Subcutaneous abdominal adipose tissue (tissue), 5 donors: Measurements from ENCODE around the gene SNAPC2.
A peak's percentile ranks its signal among the peaks of the same experiment; 100 is the strongest.

ENCODE experiments used
- H3K27ac ChIP-seq: one replicate; pipeline ENCODE4 v1.7.0; 2013; ENCODE audit warnings: low read depth, mild to moderate bottlenecking, inconsistent platforms, low read length, moderate library complexity
- H3K27me3 ChIP-seq, 5 donors: one replicate each; pipeline ENCODE4 v1.7.0; 2013; ENCODE audit warnings: low read length in 5 of 5, inconsistent platforms in 1 of 5; ENCODE audit not compliant: control insufficient read depth in 5 of 5, insufficient read depth in 4 of 5
- H3K36me3 ChIP-seq, 5 donors: one replicate each; pipeline ENCODE4 v1.7.0; 2013; ENCODE audit warnings: low read length in 5 of 5; ENCODE audit not compliant: control insufficient read depth in 5 of 5, insufficient read depth in 5 of 5
- H3K4me1 ChIP-seq, 5 donors: one replicate each; pipeline ENCODE4 v1.7.0; 2013; ENCODE audit warnings: low read length in 5 of 5, mild to moderate bottlenecking in 3 of 5, moderate library complexity in 1 of 5; ENCODE audit not compliant: control insufficient read depth in 5 of 5, insufficient read depth in 5 of 5
- H3K4me3 ChIP-seq, 5 donors: one replicate each; pipeline ENCODE4 v1.7.0; 2013; ENCODE audit warnings: low read length in 5 of 5, low read depth in 1 of 5
- H3K9ac ChIP-seq, 5 donors: one replicate each; pipeline ENCODE4 v1.7.0; 2013; ENCODE audit warnings: low read length in 5 of 5, mild to moderate bottlenecking in 4 of 5, moderate library complexity in 3 of 5
- H3K9me3 ChIP-seq, 5 donors: one replicate each; pipeline ENCODE4 v1.7.0; 2013; ENCODE audit warnings: low read length in 5 of 5; ENCODE audit not compliant: control insufficient read depth in 5 of 5
- donor health status: healthy.
- donor health status: healthy.
- donor health status: healthy.
- donor health status: healthy.
- donor health status: healthy.

SNAPC2 gene

GRCh38 chr19:7921302-7921966, 1.3 kb downstream of the SNAPC2 start:
- Histone ChIP-seq H3K9me3 (no peaks in the 10 kb centered on the region), H3K36me3 (peaks cover 0 to 15% (median 12%) of the 10 kb centered on the region in 5 donors), H3K27me3 (peaks cover 8 to 22% (median 15%) of the 10 kb centered on the region in 5 donors), H3K27ac (peak overlapping the region; percentile 60), H3K9ac (peak overlapping the region; percentile 33 to 83 (median 70)), H3K4me3 (peak overlapping the region; percentile 71 to 94 (median 83)), H3K4me1 (peaks cover 11 to 57% (median 44%) of the 10 kb centered on the region in 5 donors)

DNA sequence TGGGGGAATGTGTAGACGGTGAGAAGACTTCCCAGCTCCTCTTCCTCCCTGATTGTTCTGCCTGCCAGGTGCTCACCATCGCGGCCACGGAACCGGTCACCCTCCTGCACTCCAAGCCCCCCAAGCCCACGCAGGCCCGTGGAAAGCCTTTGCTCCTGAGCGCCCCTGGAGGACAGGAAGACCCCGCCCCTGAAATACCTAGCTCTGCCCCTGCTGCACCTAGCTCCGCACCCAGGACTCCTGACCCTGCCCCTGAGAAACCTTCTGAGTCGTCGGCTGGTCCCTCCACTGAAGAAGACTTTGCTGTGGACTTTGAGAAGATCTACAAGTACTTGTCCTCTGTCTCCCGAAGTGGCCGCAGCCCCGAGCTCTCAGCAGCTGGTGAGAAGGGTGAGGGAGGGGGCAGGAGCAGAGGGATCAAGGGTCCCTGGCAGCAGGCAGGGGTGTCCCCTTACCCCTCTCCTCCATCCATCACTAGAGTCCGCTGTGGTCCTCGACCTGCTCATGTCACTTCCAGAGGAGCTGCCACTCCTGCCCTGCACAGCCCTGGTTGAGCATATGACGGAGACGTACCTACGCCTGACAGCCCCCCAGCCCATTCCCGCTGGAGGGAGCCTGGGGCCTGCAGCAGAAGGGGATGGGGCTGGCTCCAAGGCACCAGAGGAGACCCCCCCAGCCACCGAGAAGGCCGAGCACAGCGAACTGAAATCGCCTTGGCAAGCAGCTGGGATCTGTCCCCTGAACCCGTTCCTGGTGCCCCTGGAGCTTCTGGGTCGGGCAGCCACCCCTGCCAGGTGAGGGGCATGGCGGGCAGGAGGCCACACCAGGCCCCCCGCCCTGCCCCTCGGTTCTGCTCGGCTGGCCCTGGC, 2.1 kb downstream of the SNAPC2 start:
- peaks cover 4 to 18% (median 12%) of the 10 kb centered on the region in 5 donors for H3K27me3 ChIP-seq
- peaks cover 11 to 59% (median 45%) of the 10 kb centered on the region in 5 donors for H3K4me1 ChIP-seq
- H3K9ac ChIP-seq = peak overlapping the region in 2 of 5 donors; percentile 79 to 83
- H3K9me3 ChIP-seq = no peaks in the 10 kb centered on the region
- peaks cover 0 to 19% (median 12%) of the 10 kb centered on the region in 5 donors for H3K36me3 ChIP-seq
- H3K27ac ChIP-seq = no peak overlapping the region
- H3K4me3 ChIP-seq = peak overlapping the region in 4 of 5 donors; percentile 71 to 94 (median 81)

- H3K9me3 ChIP-seq = no peaks in the 10 kb centered on the region
- H3K36me3 ChIP-seq = peaks cover 0 to 19% (median 12%) of the 10 kb centered on the region in 5 donors
- no peak overlapping the region for H3K4me3 ChIP-seq
- no peak overlapping the region for H3K27ac ChIP-seq
- H3K27me3 ChIP-seq = peaks cover 0 to 12% (median 9%) of the 10 kb centered on the region in 5 donors
- no peak overlapping the region for H3K9ac ChIP-seq
- H3K4me1 ChIP-seq = peaks cover 11 to 59% (median 45%) of the 10 kb centered on the region in 5 donors
Observed at GRCh38 chr19:7922836-7923195, 2.7 kb downstream of the SNAPC2 start.

GRCh38 chr19:7923295-7924191, 3.4 kb downstream of the SNAPC2 start:
- H3K4me1 ChIP-seq = peaks cover 11 to 64% (median 50%) of the 10 kb centered on the region in 5 donors

GRCh38 chr19:7924241-7924640, 4.1 kb downstream of the SNAPC2 start:
- Histone ChIP-seq H3K27me3 (no peaks in the 10 kb centered on the region), H3K4me1 (peaks cover 14 to 67% (median 53%) of the 10 kb centered on the region in 5 donors), H3K9ac (no peak overlapping the region), H3K9me3 (no peaks in the 10 kb centered on the region), H3K36me3 (peaks cover 0 to 19% (median 12%) of the 10 kb centered on the region in 5 donors), H3K27ac (no peak overlapping the region), H3K4me3 (no peak overlapping the region)

More at GRCh38 chr19:7923295-7924191, 3.4 kb downstream of the SNAPC2 start:
- no peaks in the 10 kb centered on the region for H3K9me3 ChIP-seq
- no peak overlapping the region for H3K9ac ChIP-seq
- H3K4me3 ChIP-seq = no peak overlapping the region
- peaks cover 0 to 19% (median 12%) of the 10 kb centered on the region in 5 donors for H3K36me3 ChIP-seq
- H3K27me3 ChIP-seq = peaks cover 0 to 6% (median 6%) of the 10 kb centered on the region in 5 donors
- H3K27ac ChIP-seq = no peak overlapping the region

DNA sequence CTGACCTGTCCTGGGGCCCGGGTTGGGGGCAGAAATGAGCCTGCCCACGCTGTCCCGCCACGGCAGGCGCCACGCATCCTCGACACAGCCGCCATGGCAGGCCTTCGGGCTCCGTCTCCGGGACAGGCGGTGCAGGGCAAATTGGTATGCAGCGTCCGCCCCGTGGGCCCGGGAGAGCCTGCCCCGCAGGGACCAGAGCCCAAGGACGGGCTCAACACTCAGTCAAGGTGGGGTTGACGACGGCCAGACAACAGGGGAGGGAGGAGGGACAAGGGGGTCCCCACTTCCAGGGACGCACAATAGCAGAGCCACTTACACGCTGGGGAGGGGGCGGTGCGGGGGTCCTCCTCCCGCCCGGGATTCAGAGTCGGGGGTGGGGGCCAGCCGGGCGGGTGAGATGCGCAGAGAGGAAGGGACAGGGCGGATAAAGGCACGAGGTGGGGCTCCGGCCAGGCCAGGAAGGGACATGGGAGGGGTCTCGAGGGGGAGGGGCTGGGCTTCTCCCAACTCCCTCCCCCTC, 4.6 kb downstream of the SNAPC2 start:
- Histone ChIP-seq H3K27ac (no peak overlapping the region), H3K4me3 (peak overlapping the region in 1 of 5 donors; percentile 59), H3K36me3 (peaks cover 0 to 19% (median 12%) of the 10 kb centered on the region in 5 donors), H3K27me3 (no peaks in the 10 kb centered on the region), H3K4me1 (peaks cover 14 to 66% (median 50%) of the 10 kb centered on the region in 5 donors), H3K9ac (no peak overlapping the region), H3K9me3 (no peaks in the 10 kb centered on the region)

DNA sequence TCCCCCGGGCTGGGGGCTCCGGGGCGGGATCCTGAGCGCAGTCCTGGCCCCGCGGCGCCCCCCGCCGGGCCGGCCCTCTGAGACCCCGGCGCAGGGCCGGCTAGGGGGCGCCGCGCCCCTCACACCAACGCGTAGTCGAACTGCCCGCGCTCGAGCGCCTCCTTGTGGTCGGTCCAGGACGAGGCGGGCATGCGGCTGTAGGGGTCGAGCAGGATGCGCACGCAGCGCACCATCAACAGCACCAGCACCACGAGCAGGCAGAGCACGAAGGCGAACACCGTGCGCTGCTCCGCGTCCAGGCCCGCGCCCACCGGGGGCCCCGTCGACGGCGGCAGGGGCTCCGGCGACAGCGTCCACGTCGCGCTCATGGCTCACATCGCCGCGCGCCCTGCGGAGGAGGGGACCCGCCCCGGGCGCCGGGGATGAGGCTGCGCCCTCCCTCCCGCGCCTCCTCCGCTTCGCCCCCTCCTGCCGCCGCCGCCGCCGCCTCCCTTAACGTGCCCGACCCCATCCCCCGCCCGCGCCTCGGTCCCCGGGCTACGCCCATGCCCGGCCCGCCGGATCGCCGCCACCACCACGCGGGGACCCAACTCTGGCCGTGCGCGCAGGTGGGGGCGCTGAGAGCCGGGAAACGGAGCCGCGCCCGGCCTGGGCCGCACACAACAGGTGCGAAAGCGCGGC, 5.2 kb downstream of the SNAPC2 start:
- H3K4me3 ChIP-seq = peak overlapping the region in 3 of 5 donors; percentile 28 to 59 (median 42)
- H3K4me1 ChIP-seq = peaks cover 14 to 61% (median 46%) of the 10 kb centered on the region in 5 donors

DNA sequence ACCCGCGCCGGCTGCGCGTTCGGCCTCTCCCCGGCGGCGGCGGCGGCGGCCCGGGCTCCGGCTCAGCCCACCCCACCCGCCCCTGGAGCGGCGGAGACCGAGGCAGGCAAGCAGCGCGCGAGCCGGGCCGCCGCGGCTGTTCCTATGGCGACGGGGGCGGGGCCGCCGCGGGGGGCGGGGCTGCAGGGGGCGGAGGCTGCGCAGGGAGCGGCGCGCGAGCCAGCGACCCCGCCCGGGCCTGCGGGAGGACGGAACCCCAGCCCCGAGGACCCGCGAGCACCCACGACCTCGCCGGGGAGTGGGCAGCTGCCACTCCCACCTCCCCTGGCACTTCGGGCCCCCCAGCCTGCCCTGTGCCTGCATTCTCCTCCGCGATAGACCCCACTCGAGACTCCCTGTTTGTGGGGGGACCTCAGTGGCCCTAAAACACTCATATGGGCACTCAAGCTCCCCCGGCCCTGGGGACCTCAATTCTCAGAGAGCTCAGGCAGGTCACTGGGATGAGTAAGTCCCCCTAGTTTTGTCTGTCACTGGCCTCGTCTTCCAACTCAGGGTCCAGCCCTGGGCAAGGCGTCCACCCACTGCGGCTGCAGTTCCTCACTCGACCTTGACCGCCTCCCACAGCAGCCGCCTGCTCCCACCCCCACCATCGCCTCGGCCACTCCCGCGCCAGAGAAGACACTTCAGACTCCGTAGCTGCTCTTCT, 6.0 kb downstream of the SNAPC2 start, which contains the start of gene CTXN1:
TSS of gene CTXN1 (minus strand) at position 115 of the 706 bp plus-strand sequence. CDS start 597 bp downstream, outside the sequence.
- Histone ChIP-seq H3K4me3 (peak within 1 kb of the TSS in 4 of 5 donors; percentile 44 to 59 (median 50)), H3K9ac (peak within 1 kb of the TSS in 1 of 5 donors; percentile 59), H3K4me1 (peaks cover 11 to 57% (median 43%) of the 10 kb centered on the region in 5 donors), H3K27ac (no peak within 1 kb of the TSS), H3K9me3 (no peaks in the 10 kb centered on the region), H3K36me3 (peaks cover 0 to 28% (median 23%) of the 10 kb centered on the region in 5 donors), H3K27me3 (no peaks in the 10 kb centered on the region)

More for the DNA sequence above, 5.2 kb downstream of the SNAPC2 start:
- Histone ChIP-seq H3K27ac (no peak overlapping the region), H3K27me3 (no peaks in the 10 kb centered on the region), H3K9ac (no peak overlapping the region), H3K36me3 (peaks cover 0 to 19% (median 14%) of the 10 kb centered on the region in 5 donors), H3K9me3 (no peaks in the 10 kb centered on the region)
